MM.1S (cell line): Measurements from ENCODE around the gene MBTD1.
"Not testable (repeated sequence)": the region's sequence is repeated elsewhere in the genome, so short reads cannot be mapped to it uniquely, and the experiment has no call there.

Experiments
- DNase-seq: peaks from one replicate; pipeline ENCODE4 v3.0.0-alpha.2; 2015
- H2AFZ ChIP-seq: fragments of 300-600 bp; sonication (generic); 2 replicates; pipeline ENCODE4 v1.6.0; 2016; ENCODE audit warnings: antibody characterized with exemption, low read length
- H3F3A ChIP-seq: fragments of 300-600 bp; sonication (generic); 2 replicates; pipeline ENCODE4 v1.6.1; 2016; ENCODE audit warnings: mild to moderate bottlenecking, antibody characterized with exemption, low read length, moderate library complexity, mixed read lengths; ENCODE audit not compliant: insufficient read depth
- H3K27ac ChIP-seq: fragments of 300-600 bp; sonication (generic); 2 replicates; pipeline ENCODE4 v1.5.1; 2016; ENCODE audit warnings: mild to moderate bottlenecking, low read length
- H3K27me3 ChIP-seq: fragments of 300-600 bp; sonication (generic); replicated peaks from 2 replicates; pipeline ENCODE4 v1.6.0; 2016; ENCODE audit warnings: low read length; ENCODE audit not compliant: insufficient read depth
- H3K36me3 ChIP-seq: fragments of 300-600 bp; sonication (generic); replicated peaks from 2 replicates; pipeline ENCODE4 v1.6.1; 2016; ENCODE audit warnings: mild to moderate bottlenecking, low read length, mixed read lengths; ENCODE audit not compliant: insufficient read depth
- H3K4me1 ChIP-seq: fragments of 300-600 bp; sonication (generic); 2 replicates; pipeline ENCODE4 v1.6.1; 2016; ENCODE audit warnings: low read length, mixed read lengths
- H3K4me2 ChIP-seq: fragments of 300-600 bp; sonication (generic); 2 replicates; pipeline ENCODE4 v1.6.0; 2016; ENCODE audit warnings: low read depth, low read length
- H3K4me3 ChIP-seq: fragments of 300-600 bp; sonication (generic); 2 replicates; pipeline ENCODE4 v1.5.1; 2016; ENCODE audit warnings: low read length, mixed read lengths
- H3K79me2 ChIP-seq: fragments of 300-600 bp; sonication (generic); 2 replicates; pipeline ENCODE4 v1.6.1; 2016; ENCODE audit warnings: mixed run types, low read length, mixed read lengths
- H3K9ac ChIP-seq: fragments of 300-600 bp; sonication (generic); 2 replicates; pipeline ENCODE4 v1.6.1; 2016; ENCODE audit warnings: low read length, mixed read lengths
- H3K9me2 ChIP-seq: fragments of 300-600 bp; sonication (generic); replicated peaks from 2 replicates; pipeline ENCODE4 v1.6.1; 2016; ENCODE audit warnings: mild to moderate bottlenecking, low read length, mixed read lengths; ENCODE audit not compliant: insufficient read depth
- H3K9me3 ChIP-seq: fragments of 300-600 bp; sonication (generic); replicated peaks from 2 replicates; pipeline ENCODE4 v1.6.1; 2016; ENCODE audit warnings: mild to moderate bottlenecking, low read length, mixed read lengths; ENCODE audit not compliant: insufficient read depth
- H4K20me1 ChIP-seq: fragments of 300-600 bp; sonication (generic); 2 replicates; pipeline ENCODE4 v1.6.1; 2016; ENCODE audit warnings: mild to moderate bottlenecking, low read length, moderate library complexity, mixed read lengths; ENCODE audit not compliant: insufficient read depth
- CTCF ChIP-seq: fragments of 300-600 bp; sonication (generic); IDR thresholded peaks from 2 replicates; pipeline ENCODE4 v1.5.1; 2016; ENCODE audit warnings: antibody characterized with exemption, low read length, mixed read lengths
- EZH2 ChIP-seq: fragments of 300-600 bp; sonication (generic); optimal IDR thresholded peaks from 2 replicates; pipeline ENCODE3; 2017; ENCODE audit warnings: low read depth, mild to moderate bottlenecking, antibody characterized with exemption, low read length, mixed read lengths
- EZH2phosphoT487 ChIP-seq: fragments of 300-600 bp; sonication (generic); IDR thresholded peaks from 2 replicates; pipeline ENCODE4 v1.6.1; 2018; ENCODE audit warnings: antibody characterized with exemption, low read length

MBTD1 gene

GRCh38 chr17:51184124-51184523 lies 75.7 kb downstream of the MBTD1 start:
- no peaks in the 10 kb centered on the region for H3K79me2 ChIP-seq

GRCh38 chr17:51180486-51180885 lies 79.4 kb downstream of the MBTD1 start:
- Histone ChIP-seq H3K9me2 (no peaks in the 10 kb centered on the region), H3K4me2 (no peak overlapping the region), H3K27me3 (no peaks in the 10 kb centered on the region), H3K4me1 (no peaks in the 10 kb centered on the region), H2AFZ (no peak overlapping the region), H3K79me2 (no peaks in the 10 kb centered on the region), H3K27ac (no peak overlapping the region), H3K9ac (no peak overlapping the region), H3K4me3 (no peak overlapping the region), H3K36me3 (no peaks in the 10 kb centered on the region; the same call in 1 of the 2 replicates), H3K9me3 (no peaks in the 10 kb centered on the region), H3F3A (no peaks in the 10 kb centered on the region), H4K20me1 (no peaks in the 10 kb centered on the region)
- TF ChIP-seq EZH2phosphoT487 (no peak), EZH2 (no peak), CTCF (no peak)
- DNase-seq, result no peak

More at GRCh38 chr17:51184124-51184523, 75.7 kb downstream of the MBTD1 start:
- Histone ChIP-seq H3K9me2 (no peaks in the 10 kb centered on the region), H3K27ac (no peak overlapping the region), H3K4me3 (no peak overlapping the region), H3K9me3 (no peaks in the 10 kb centered on the region), H3K4me2 (no peak overlapping the region), H3K9ac (no peak overlapping the region), H2AFZ (no peak overlapping the region), H3K36me3 (no peaks in the 10 kb centered on the region; the same call in 1 of the 2 replicates), H3K27me3 (no peaks in the 10 kb centered on the region), H3K4me1 (no peaks in the 10 kb centered on the region), H4K20me1 (no peaks in the 10 kb centered on the region), H3F3A (no peaks in the 10 kb centered on the region)
- DNase-seq, result no peak
- no peak for TF ChIP-seq EZH2phosphoT487
- TF ChIP-seq EZH2, result no peak
- TF ChIP-seq CTCF, result no peak

DNA sequence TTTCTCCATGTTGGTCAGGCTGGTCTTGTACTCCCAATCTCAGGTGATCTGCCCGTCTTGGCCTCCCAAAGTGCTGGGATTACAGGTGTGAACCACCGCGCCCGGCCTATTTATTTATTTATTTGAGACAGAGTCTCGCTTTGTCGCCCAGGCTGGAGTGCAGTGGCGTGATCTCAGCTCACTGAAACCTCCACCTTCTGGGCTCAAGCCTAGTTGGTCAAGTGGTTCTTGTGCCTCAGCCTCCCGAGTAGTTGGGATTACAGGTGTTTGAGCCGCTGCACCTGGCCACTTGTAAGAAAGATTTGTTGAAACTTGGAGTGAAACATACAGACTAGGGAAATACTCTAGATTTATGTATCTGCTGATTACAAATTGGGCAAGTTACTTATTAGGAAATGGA lies 87.8 kb downstream of the MBTD1 start:
- not testable (repeated sequence) for H3K27me3 ChIP-seq, DNase-seq, H3K4me3 ChIP-seq, H2AFZ ChIP-seq, H3K9me2 ChIP-seq, H3K4me2 ChIP-seq, H3K9me3 ChIP-seq, H4K20me1 ChIP-seq, H3K36me3 ChIP-seq, H3K27ac ChIP-seq, H3K4me1 ChIP-seq, H3F3A ChIP-seq, H3K9ac ChIP-seq
- H3K79me2 ChIP-seq, result peaks cover 24% of the 10 kb centered on the region

- H3K36me3 ChIP-seq, result peaks cover 5% of the 10 kb centered on the region; the same call in 1 of the 2 replicates
- H3F3A ChIP-seq, result peaks cover 10% of the 10 kb centered on the region
- H3K79me2 ChIP-seq, result peaks cover 28% of the 10 kb centered on the region
- H3K27ac ChIP-seq, result no peak overlapping the region
- H3K4me2 ChIP-seq, result no peak overlapping the region
- no peak overlapping the region for H2AFZ ChIP-seq
- no peak overlapping the region for H3K4me3 ChIP-seq
- no peaks in the 10 kb centered on the region for H3K4me1 ChIP-seq
- H3K9ac ChIP-seq, result no peak overlapping the region
- DNase-seq, result no peak
- no peaks in the 10 kb centered on the region for H3K9me3 ChIP-seq
- H4K20me1 ChIP-seq, result no peaks in the 10 kb centered on the region
- TF ChIP-seq EZH2phosphoT487, result no peak
- no peaks in the 10 kb centered on the region for H3K9me2 ChIP-seq
- H3K27me3 ChIP-seq, result no peaks in the 10 kb centered on the region
Measured at GRCh38 chr17:51170736-51171135, 89.1 kb downstream of the MBTD1 start.
